Bronchial epithelial cell (primary cell): ENCODE measurements around the gene SLC39A11. TPM values are rescaled to one million over a fixed set of nuclear protein-coding genes. Genes with fewer than 3 reads are reported as not detected.

ENCODE experiments used
- DNase-seq: peaks from one replicate; pipeline ENCODE4 v3.0.0-alpha.2; 2010; ENCODE audit warnings: low read depth
- FAIRE-seq: peaks from 2 replicates; lab custom pipeline; 2011; peaks lifted over from hg19 to GRCh38; lab: Jason Lieb, UNC
- H3K27me3 ChIP-seq: 2 replicates; pipeline ENCODE4 v1.5.1; 2011; ENCODE audit warnings: low read length; ENCODE audit not compliant: control insufficient read depth, insufficient read depth
- H3K36me3 ChIP-seq: 2 replicates; pipeline ENCODE4 v1.5.1; 2011; ENCODE audit warnings: low read length; ENCODE audit not compliant: control insufficient read depth, insufficient read depth
- H3K4me3 ChIP-seq: 2 replicates; pipeline ENCODE4 v1.5.1; 2011; ENCODE audit warnings: mild to moderate bottlenecking, low read depth, low read length, control low read depth
- total RNA-seq: library from RNA; depleted of rRNA; stranded (reverse); fragments of >200 nt; gene quantifications from 2 replicates; pipeline ENCODE4 v1.2.1, GENCODE V29; 2014
- TF ChIP-seq, protein P1 (sequence below): IDR thresholded peaks from 2 replicates; pipeline ENCODE4 v1.5.1; 2011; ENCODE audit warnings: mild to moderate bottlenecking, moderate library complexity, low read length, control low read depth, inconsistent platforms; ENCODE audit not compliant: insufficient read depth, severe bottlenecking

Gene SLC39A11
- total RNA-seq, result 23.4 and 24.8 TPM in 2 replicates

GRCh38 chr17:73092523-73093135 lies at the start of gene SLC39A11:
TSS of gene SLC39A11 (minus strand) at chr17:73092688. CDS start at chr17:73088764, 3,924 bp downstream.
- Histone ChIP-seq H3K36me3 (peaks cover 1% of the 10 kb centered on the region), H3K27me3 (peaks cover 2% of the 10 kb centered on the region), H3K4me3 (peak within 1 kb of the TSS; percentile 76)
- TF ChIP-seq, protein P1, sequence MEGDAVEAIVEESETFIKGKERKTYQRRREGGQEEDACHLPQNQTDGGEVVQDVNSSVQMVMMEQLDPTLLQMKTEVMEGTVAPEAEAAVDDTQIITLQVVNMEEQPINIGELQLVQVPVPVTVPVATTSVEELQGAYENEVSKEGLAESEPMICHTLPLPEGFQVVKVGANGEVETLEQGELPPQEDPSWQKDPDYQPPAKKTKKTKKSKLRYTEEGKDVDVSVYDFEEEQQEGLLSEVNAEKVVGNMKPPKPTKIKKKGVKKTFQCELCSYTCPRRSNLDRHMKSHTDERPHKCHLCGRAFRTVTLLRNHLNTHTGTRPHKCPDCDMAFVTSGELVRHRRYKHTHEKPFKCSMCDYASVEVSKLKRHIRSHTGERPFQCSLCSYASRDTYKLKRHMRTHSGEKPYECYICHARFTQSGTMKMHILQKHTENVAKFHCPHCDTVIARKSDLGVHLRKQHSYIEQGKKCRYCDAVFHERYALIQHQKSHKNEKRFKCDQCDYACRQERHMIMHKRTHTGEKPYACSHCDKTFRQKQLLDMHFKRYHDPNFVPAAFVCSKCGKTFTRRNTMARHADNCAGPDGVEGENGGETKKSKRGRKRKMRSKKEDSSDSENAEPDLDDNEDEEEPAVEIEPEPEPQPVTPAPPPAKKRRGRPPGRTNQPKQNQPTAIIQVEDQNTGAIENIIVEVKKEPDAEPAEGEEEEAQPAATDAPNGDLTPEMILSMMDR, result no peak
- peak; percentile 83 for DNase-seq
- no peak for FAIRE-seq

- TF ChIP-seq, protein P1, result no peak
- FAIRE-seq (no peak), DNase-seq (no peak)
- Histone ChIP-seq H3K27me3 (no peaks in the 10 kb centered on the region), H3K36me3 (no peaks in the 10 kb centered on the region), H3K4me3 (no peak overlapping the region)
Observed at GRCh38 chr17:73141411-73141810, 48.9 kb upstream of the SLC39A11 start.

GRCh38 chr17:73140566-73140965 lies 48.1 kb upstream of the SLC39A11 start:
- no peak for DNase-seq
- H3K27me3 ChIP-seq, result no peaks in the 10 kb centered on the region
- no peak overlapping the region for H3K4me3 ChIP-seq
- no peaks in the 10 kb centered on the region for H3K36me3 ChIP-seq
- no peak for FAIRE-seq
- TF ChIP-seq, protein P1, result no peak

DNA sequence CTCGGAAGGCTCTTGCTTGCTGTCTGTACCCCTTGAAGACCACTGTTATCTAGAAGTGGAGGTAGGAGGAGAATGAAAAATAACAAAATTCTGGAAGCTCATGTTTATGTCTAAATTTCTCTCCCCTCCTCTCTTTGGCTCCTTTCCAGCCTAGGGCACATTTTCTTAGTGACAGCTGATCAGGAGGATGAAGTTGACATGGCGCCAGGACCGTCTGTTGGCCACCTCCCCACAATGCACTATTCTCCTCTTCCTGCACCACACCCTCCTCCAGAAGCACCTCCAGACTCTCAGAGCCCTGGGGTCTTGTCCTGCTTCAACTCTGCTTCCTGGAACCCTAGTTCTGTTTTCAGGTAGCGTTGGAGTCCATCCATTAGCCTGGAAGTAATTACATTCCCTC lies 46.8 kb upstream of the SLC39A11 start:
- Histone ChIP-seq H3K27me3 (no peaks in the 10 kb centered on the region), H3K4me3 (no peak overlapping the region), H3K36me3 (no peaks in the 10 kb centered on the region)
- TF ChIP-seq, protein P1, result no peak
- FAIRE-seq (no peak), DNase-seq (no peak)

DNA sequence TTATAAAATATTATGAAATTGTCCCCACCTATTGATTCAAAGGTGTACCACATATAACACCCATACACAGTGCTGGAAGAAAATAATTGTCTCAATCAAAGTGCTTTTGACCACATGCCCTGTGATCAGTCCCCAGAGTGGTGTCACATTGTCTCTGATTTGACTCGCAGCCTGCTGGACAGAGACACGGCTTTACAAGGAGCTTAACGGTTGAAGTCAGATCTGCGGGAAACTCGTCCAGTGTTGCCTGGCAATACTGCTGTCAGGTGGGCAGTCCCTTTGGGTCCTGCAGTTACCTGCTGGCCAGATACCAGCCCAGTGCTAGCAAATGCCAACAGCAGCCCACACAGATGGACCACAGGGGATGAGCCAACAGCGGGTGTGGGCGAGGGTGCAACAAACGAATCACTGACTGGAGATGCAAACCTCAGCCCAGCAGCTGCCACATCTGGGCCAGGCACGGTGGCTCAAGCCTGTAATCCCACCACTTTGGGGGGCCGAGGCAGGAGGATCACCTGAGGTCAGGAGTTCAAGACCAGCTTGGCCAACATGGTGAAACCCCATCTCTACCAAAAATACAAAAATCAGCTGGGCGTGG lies 46.2 kb upstream of the SLC39A11 start:
- Histone ChIP-seq H3K4me3 (no peak overlapping the region), H3K27me3 (no peaks in the 10 kb centered on the region), H3K36me3 (no peaks in the 10 kb centered on the region)
- FAIRE-seq, result no peak
- TF ChIP-seq, protein P1, result no peak
- no peak for DNase-seq
